Smooth muscle cell (in vitro differentiated cells): ENCODE results near the gene SGMS1. TPM values are rescaled to one million over a fixed set of nuclear protein-coding genes. Genes with fewer than 3 reads are reported as not detected.

Source experiments
- DNase-seq: peaks from one replicate; lab custom pipeline; 2025; ENCODE audit not compliant: unreplicated experiment; lab: John Stamatoyannopoulos, UW
- H2AFZ ChIP-seq: fragments of 200-600 bp; sonication (generic); 2 replicates; pipeline ENCODE4 v1.6.0; 2016; ENCODE audit warnings: antibody characterized with exemption, low read depth, mild to moderate bottlenecking
- H3F3A ChIP-seq: fragments of 200-600 bp; sonication (generic); 2 replicates; pipeline ENCODE4 v1.6.0; 2017; ENCODE audit warnings: antibody characterized with exemption, low read depth
- H3K27ac ChIP-seq: fragments of 200-600 bp; sonication (generic); 2 replicates; pipeline ENCODE4 v1.5.1; 2016; ENCODE audit warnings: low read depth, mild to moderate bottlenecking
- H3K27me3 ChIP-seq: fragments of 200-600 bp; sonication (generic); 2 replicates; pipeline ENCODE4 v1.6.1; 2016; ENCODE audit warnings: low read depth, mild to moderate bottlenecking
- H3K36me3 ChIP-seq: fragments of 200-600 bp; sonication (generic); 2 replicates; pipeline ENCODE4 v1.5.1; 2016; ENCODE audit warnings: low read depth
- H3K4me1 ChIP-seq: fragments of 200-600 bp; sonication (generic); 2 replicates; pipeline ENCODE4 v1.5.1; 2016; ENCODE audit warnings: low read depth
- H3K4me2 ChIP-seq: fragments of 200-600 bp; sonication (generic); 2 replicates; pipeline ENCODE4 v1.6.0; 2016; ENCODE audit warnings: mild to moderate bottlenecking
- H3K4me3 ChIP-seq: fragments of 200-600 bp; sonication (generic); 2 replicates; pipeline ENCODE4 v1.5.1; 2016; ENCODE audit warnings: mild to moderate bottlenecking
- H3K79me2 ChIP-seq: fragments of 200-600 bp; sonication (generic); 2 replicates; pipeline ENCODE4 v1.6.0; 2016; ENCODE audit warnings: low read depth, mild to moderate bottlenecking
- H3K9ac ChIP-seq: fragments of 200-600 bp; sonication (generic); 2 replicates; pipeline ENCODE4 v1.6.0; 2016; ENCODE audit warnings: low read depth
- H3K9me3 ChIP-seq: fragments of 200-600 bp; sonication (generic); replicated peaks from 2 replicates; pipeline ENCODE4 v1.5.1; 2016; ENCODE audit warnings: low read depth
- H4K20me1 ChIP-seq: fragments of 200-600 bp; sonication (generic); 2 replicates; pipeline ENCODE4 v1.6.0; 2016; ENCODE audit warnings: low read depth
- WGBS: methylation state at CpG from one replicate; pipeline ENCODE4 v1.1.7; 2016; ENCODE audit warnings: low lambda C conversion rate; 5-methylcytosine and 5-hydroxymethylcytosine counted together
- polyA plus RNA-seq: library from polyadenylated mRNA; unstranded; fragments of >200 nt; fragmentation: Nextera tagmentation; extraction: Ambion mirVana; gene quantifications from 2 replicates; pipeline ENCODE4 v1.2.1, GENCODE V29; 2016
- total RNA-seq: library from RNA; depleted of rRNA; stranded (reverse); fragments of >200 nt; gene quantifications from 2 replicates; pipeline ENCODE4 v1.2.3, GENCODE V29; 2014
- TF ChIP-seq, protein P1 (sequence below): fragments of 200-600 bp; sonication (generic); IDR thresholded peaks from 2 replicates; pipeline ENCODE4 v1.5.1; 2017; ENCODE audit warnings: borderline replicate concordance, mild to moderate bottlenecking, antibody characterized with exemption; ENCODE audit not compliant: insufficient read depth, poor library complexity, severe bottlenecking

The SGMS1 gene
- total and polyA plus RNA-seq, 2 experiments from 2014 or later = 4.0 to 14.3 TPM

DNA sequence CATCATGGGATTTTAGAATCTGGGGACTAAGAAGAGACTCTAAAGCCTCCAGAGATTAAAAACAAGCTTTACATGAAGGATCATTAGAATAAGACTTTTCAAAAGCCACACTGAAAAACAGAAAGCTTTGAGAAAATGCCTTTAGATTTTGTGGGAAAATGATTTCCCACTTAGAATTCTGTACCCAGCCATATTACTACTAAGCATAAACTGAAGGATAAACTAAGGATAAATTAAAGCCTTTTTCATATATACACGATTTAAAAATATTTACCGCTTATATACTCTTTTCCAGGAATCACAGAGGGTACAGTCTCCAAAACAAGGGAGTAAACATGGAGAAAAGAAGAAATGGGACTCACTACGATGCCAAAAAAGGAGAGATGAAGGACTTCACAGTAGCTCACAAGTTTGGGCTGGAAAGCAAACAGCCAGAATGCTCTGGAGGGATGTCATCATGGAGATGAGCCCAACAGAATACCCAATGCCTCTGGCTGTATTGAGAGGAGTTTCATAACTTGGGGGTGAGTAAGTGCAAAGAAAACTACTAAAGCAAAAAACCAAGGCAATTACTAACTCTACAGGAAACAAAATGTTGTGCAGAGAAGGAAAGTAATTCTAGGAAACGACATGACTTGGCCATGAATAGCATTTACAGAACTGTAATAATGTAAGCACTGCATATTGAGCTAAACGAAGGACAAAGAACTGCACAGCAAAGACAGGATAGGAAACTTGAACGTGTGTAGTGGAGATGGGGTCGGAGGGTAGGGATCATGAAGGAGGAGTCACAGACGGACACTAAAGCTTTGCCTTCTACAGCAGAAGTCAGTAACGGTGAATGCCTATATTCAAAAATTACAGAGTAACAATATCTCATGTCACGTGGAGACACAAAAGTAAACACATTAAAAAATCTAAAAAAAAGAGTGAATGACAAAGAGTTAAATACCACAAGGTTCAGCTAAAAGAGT lies 311.0 kb downstream of the SGMS1 start:
- no peak for DNase-seq
- Histone ChIP-seq H3K9ac (no peak overlapping the region), H3F3A (no peaks in the 10 kb centered on the region), H2AFZ (no peak overlapping the region), H3K36me3 (no peaks in the 10 kb centered on the region), H3K4me2 (no peak overlapping the region), H3K9me3 (no peaks in the 10 kb centered on the region), H3K4me3 (no peak overlapping the region), H3K27ac (no peak overlapping the region), H3K27me3 (no peaks in the 10 kb centered on the region), H3K79me2 (no peaks in the 10 kb centered on the region), H3K4me1 (no peaks in the 10 kb centered on the region), H4K20me1 (no peaks in the 10 kb centered on the region)
- 86% methylated on average over 10 of the region's 10 CpGs for WGBS
- TF ChIP-seq, protein P1, sequence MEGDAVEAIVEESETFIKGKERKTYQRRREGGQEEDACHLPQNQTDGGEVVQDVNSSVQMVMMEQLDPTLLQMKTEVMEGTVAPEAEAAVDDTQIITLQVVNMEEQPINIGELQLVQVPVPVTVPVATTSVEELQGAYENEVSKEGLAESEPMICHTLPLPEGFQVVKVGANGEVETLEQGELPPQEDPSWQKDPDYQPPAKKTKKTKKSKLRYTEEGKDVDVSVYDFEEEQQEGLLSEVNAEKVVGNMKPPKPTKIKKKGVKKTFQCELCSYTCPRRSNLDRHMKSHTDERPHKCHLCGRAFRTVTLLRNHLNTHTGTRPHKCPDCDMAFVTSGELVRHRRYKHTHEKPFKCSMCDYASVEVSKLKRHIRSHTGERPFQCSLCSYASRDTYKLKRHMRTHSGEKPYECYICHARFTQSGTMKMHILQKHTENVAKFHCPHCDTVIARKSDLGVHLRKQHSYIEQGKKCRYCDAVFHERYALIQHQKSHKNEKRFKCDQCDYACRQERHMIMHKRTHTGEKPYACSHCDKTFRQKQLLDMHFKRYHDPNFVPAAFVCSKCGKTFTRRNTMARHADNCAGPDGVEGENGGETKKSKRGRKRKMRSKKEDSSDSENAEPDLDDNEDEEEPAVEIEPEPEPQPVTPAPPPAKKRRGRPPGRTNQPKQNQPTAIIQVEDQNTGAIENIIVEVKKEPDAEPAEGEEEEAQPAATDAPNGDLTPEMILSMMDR = no peak

DNA sequence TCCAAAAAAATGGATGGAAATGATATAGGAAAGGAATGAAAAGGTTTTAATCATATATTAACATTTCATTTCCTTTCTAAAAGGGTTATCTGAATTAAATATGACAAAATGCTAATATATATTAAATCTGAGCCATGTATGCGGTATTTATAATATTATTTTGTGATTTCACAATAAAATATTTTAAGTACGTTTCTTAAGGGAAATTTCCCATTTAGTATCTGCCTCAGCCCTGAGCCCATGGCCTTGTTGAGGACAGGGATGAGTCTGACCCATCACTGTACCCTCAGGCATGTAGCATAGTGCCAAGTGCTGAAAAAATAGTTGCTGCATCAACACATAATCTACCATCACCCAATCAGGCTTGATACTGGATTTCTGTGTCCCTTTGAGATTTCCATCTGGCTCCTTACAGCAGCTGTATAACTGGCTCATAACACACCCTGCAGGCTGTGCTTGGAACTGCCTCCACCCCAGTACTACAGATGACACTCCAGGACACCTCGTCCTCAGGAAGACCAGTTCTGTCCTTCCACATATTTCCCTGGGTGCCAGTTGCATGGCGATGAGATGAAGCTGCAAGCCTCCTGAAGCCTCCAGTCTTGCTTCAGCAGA lies 313.1 kb downstream of the SGMS1 start:
- TF ChIP-seq, protein P1 = peak; percentile 20
- Histone ChIP-seq H3K27ac (no peak overlapping the region), H3K9me3 (no peaks in the 10 kb centered on the region), H2AFZ (no peak overlapping the region), H3K4me2 (no peak overlapping the region), H3K4me1 (no peaks in the 10 kb centered on the region), H3K36me3 (no peaks in the 10 kb centered on the region), H3K4me3 (no peak overlapping the region), H4K20me1 (no peaks in the 10 kb centered on the region), H3K27me3 (no peaks in the 10 kb centered on the region), H3K9ac (no peak overlapping the region), H3F3A (no peaks in the 10 kb centered on the region), H3K79me2 (no peaks in the 10 kb centered on the region)
- no peak for DNase-seq
- 92% methylated on average over 4 of the region's 4 CpGs for WGBS

DNA sequence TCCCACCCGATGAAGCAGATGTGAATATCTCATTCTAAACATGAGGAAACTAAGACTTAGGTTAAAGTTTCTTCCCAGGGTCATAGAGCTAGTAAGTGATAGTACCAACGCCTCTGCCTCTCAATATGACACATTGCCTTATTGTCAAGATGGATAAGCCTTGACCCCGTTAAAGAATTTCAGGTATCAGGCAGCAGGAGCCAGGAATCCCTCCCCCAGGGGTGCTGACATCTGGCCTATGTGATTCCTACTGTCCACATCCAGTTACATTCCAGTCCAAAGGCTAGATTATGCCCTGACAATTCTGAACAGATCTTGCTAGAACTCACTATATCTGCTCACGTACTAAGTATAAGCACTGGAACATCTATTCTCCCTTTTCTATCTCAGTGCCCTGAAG lies 314.4 kb downstream of the SGMS1 start:
- no peaks in the 10 kb centered on the region for H3K79me2 ChIP-seq
- WGBS = 97% methylated on average over 4 of the region's 4 CpGs
- no peak overlapping the region for H3K4me3 ChIP-seq
- H3K27me3 ChIP-seq = no peaks in the 10 kb centered on the region
- TF ChIP-seq, protein P1 = no peak
- H3K4me1 ChIP-seq = no peaks in the 10 kb centered on the region
- no peak overlapping the region for H3K27ac ChIP-seq
- H3K4me2 ChIP-seq = no peak overlapping the region
- no peaks in the 10 kb centered on the region for H3K9me3 ChIP-seq
- no peak overlapping the region for H3K9ac ChIP-seq
- no peaks in the 10 kb centered on the region for H3K36me3 ChIP-seq
- DNase-seq = no peak
- no peak overlapping the region for H2AFZ ChIP-seq
- no peaks in the 10 kb centered on the region for H4K20me1 ChIP-seq
- H3F3A ChIP-seq = no peaks in the 10 kb centered on the region
